GM23338 (cell line): ENCODE data around the gene ALDH3A2. TPM values are rescaled to one million over a fixed set of nuclear protein-coding genes. Genes with fewer than 3 reads are reported as not detected.
A peak's percentile ranks its signal among the peaks of the same experiment; 100 is the strongest.

Source experiments
- ATAC-seq: fragments of 200-7000 bp; cut with Tn5 transposase; 3 replicates; pipeline ENCODE4 v1.9.1; 2020
- DNase-seq: peaks from one replicate; pipeline ENCODE4 v3.0.0-alpha.2; 2015; ENCODE audit warnings: low spot score
- H2AFZ ChIP-seq: fragments of 200-600 bp; sonication (generic); 2 replicates; pipeline ENCODE4 v1.8.0; 2016; ENCODE audit warnings: antibody characterized with exemption, mild to moderate bottlenecking, moderate library complexity
- H3F3A ChIP-seq: fragments of 200-600 bp; sonication (generic); replicated peaks from 2 replicates; pipeline ENCODE4 v1.8.0; 2017; ENCODE audit warnings: antibody characterized with exemption, mixed run types, low read depth
- H3K27ac ChIP-seq: fragments of 200-600 bp; sonication (generic); 2 replicates; pipeline ENCODE4 v1.6.1; 2016; ENCODE audit warnings: low read depth
- H3K27me3 ChIP-seq: fragments of 200-600 bp; sonication (generic); 2 replicates; pipeline ENCODE4 v1.8.0; 2016; ENCODE audit warnings: mild to moderate bottlenecking, mixed run types, moderate library complexity; ENCODE audit not compliant: insufficient read depth
- H3K36me3 ChIP-seq: fragments of 200-600 bp; sonication (generic); 2 replicates; pipeline ENCODE4 v1.8.0; 2016; ENCODE audit warnings: mild to moderate bottlenecking; ENCODE audit not compliant: insufficient read depth
- H3K4me1 ChIP-seq: fragments of 200-600 bp; sonication (generic); 2 replicates; pipeline ENCODE4 v1.8.0; 2016; ENCODE audit warnings: mild to moderate bottlenecking, moderate library complexity; ENCODE audit not compliant: insufficient read depth
- H3K4me2 ChIP-seq: fragments of 200-600 bp; sonication (generic); 2 replicates; pipeline ENCODE4 v1.7.1; 2017; ENCODE audit warnings: mixed run types
- H3K4me3 ChIP-seq: fragments of 200-600 bp; sonication (generic); 2 replicates; pipeline ENCODE4 v1.6.1; 2016; ENCODE audit warnings: mixed run types
- H3K79me2 ChIP-seq: fragments of 200-600 bp; sonication (generic); replicated peaks from 2 replicates; pipeline ENCODE4 v1.8.0; 2017; ENCODE audit warnings: mild to moderate bottlenecking; ENCODE audit not compliant: insufficient read depth
- H3K9me2 ChIP-seq: fragments of 200-600 bp; sonication (generic); 2 replicates; pipeline ENCODE4 v1.8.0; 2017; ENCODE audit not compliant: insufficient read depth
- H4K20me1 ChIP-seq: fragments of 200-600 bp; sonication (generic); replicated peaks from 2 replicates; pipeline ENCODE4 v1.8.0; 2017; ENCODE audit warnings: mild to moderate bottlenecking; ENCODE audit not compliant: insufficient read depth
- H3K27ac Mint-ChIP-seq: 2 replicates; pipeline ENCODE4 v1.8.0; 2020; ENCODE audit warnings: inconsistent platforms, mild to moderate bottlenecking, moderate library complexity, mixed read lengths
- H3K27me3 Mint-ChIP-seq: 3 replicates; pipeline ENCODE4 v1.8.0; 2022; ENCODE audit warnings: low read depth, mild to moderate bottlenecking, moderate library complexity, mixed read lengths, inconsistent platforms; ENCODE audit not compliant: insufficient read depth, poor library complexity
- H3K36me3 Mint-ChIP-seq: 3 replicates; pipeline ENCODE4 v1.8.0; 2021; ENCODE audit warnings: low read depth, mild to moderate bottlenecking, inconsistent platforms, moderate library complexity, mixed read lengths
- H3K4me1 Mint-ChIP-seq: 3 replicates; pipeline ENCODE4 v1.8.0; 2020; ENCODE audit warnings: mild to moderate bottlenecking, inconsistent platforms, mixed read lengths
- H3K4me3 Mint-ChIP-seq: 3 replicates; pipeline ENCODE4 v1.8.0; 2021; ENCODE audit warnings: moderate library complexity, mild to moderate bottlenecking, inconsistent platforms, mixed read lengths
- H3K9me3 Mint-ChIP-seq: 3 replicates; pipeline ENCODE4 v1.8.0; 2020; ENCODE audit warnings: moderate library complexity, mild to moderate bottlenecking, inconsistent platforms, mixed read lengths
- CREB1 ChIP-seq: fragments of 250-450 bp; sonication (Bioruptor Pico); IDR thresholded peaks from 2 replicates; pipeline ENCODE4 v1.5.0; 2020; ENCODE audit warnings: low read depth, mild to moderate bottlenecking, moderate library complexity
- CTCF ChIP-seq, 2 experiments: fragments of 200-600 bp in 1 of 2; sonication (generic) in 1 of 2; conservative IDR thresholded peaks; 2 replicates each; pipeline versions ENCODE4 v1.5.1 to v1.6.1; 2016 to 2017; ENCODE audit warnings: antibody characterized with exemption in 2 of 2, low read depth in 2 of 2, mild to moderate bottlenecking in 2 of 2, moderate library complexity in 1 of 2
- ETS1 ChIP-seq: IDR thresholded peaks from 2 replicates; pipeline ENCODE4 v1.6.1; 2016; ENCODE audit warnings: antibody characterized with exemption
- EZH2phosphoT487 ChIP-seq: fragments of 200-600 bp; sonication (generic); IDR thresholded peaks from one replicate; pipeline ENCODE4 v1.8.1; 2018; ENCODE audit warnings: antibody characterized with exemption; ENCODE audit not compliant: unreplicated experiment
- JUNB ChIP-seq: IDR thresholded peaks from one replicate; pipeline ENCODE4 v1.6.1; 2016; ENCODE audit warnings: antibody characterized with exemption; ENCODE audit not compliant: unreplicated experiment
- NANOG ChIP-seq: IDR thresholded peaks from 2 replicates; pipeline ENCODE4 v1.6.1; 2016; ENCODE audit warnings: antibody characterized with exemption, borderline replicate concordance
- POLR2AphosphoS5 ChIP-seq: IDR thresholded peaks from 2 replicates; pipeline ENCODE4 v1.6.1; 2016; ENCODE audit warnings: antibody characterized with exemption, low read depth
- STAT1 ChIP-seq: IDR thresholded peaks from one replicate; pipeline ENCODE4 v1.6.1; 2016; ENCODE audit warnings: antibody characterized with exemption; ENCODE audit not compliant: unreplicated experiment
- ZNF331 ChIP-seq: fragments of 250-450 bp; sonication (Bioruptor Pico); IDR thresholded peaks from 2 replicates; pipeline ENCODE4 v1.5.0; 2020; ENCODE audit warnings: low read depth, mild to moderate bottlenecking, moderate library complexity
- ZNF462 ChIP-seq: fragments of 250-450 bp; sonication (Bioruptor Pico); IDR thresholded peaks from 2 replicates; pipeline ENCODE4 v1.5.0; 2020; ENCODE audit warnings: mild to moderate bottlenecking, moderate library complexity
- long read RNA-seq: library from polyadenylated mRNA; unstranded; transcript quantifications from one replicate; pipeline ENCODE4 v2.0.0, GENCODE V29; 2020; ENCODE audit not compliant: unreplicated experiment
- polyA plus RNA-seq: library from polyadenylated mRNA; unstranded; fragments of >200 nt; fragmentation: Nextera tagmentation; extraction: Ambion mirVana; gene quantifications from 2 replicates; pipeline ENCODE4 v1.2.1, GENCODE V29; 2016
- total RNA-seq: library from RNA; depleted of rRNA; stranded (reverse); fragments of >200 nt; shearing (Covaris generic); gene quantifications from 2 replicates; pipeline ENCODE4 v1.2.3, GENCODE V29; 2014; rRNA removed

ALDH3A2 gene
- total RNA-seq (130 and 159 TPM in 2 replicates), polyA plus RNA-seq (31.3 TPM in 2 replicates)
- long read RNA-seq, transcript ALDH3A2-203 (11 exons, 3,640 nt): minor isoform, 5 of 46 reads
- long read RNA-seq, transcript ALDH3A2-201 (10 exons, 3,928 nt): major isoform, 32 of 46 reads
- long read RNA-seq, partial matches to known transcripts: 2 of 46 reads
- long read RNA-seq, other reads (novel, unspliced or antisense): 3 of 46 reads

GRCh38 chr17:19648475-19649273 is at the start of gene ALDH3A2:
Gene ALDH3A2 (plus strand): TSS chr17:19648751. CDS start chr17:19648972, 221 bp downstream.
- no peaks in the 10 kb centered on the region for H3K9me2 ChIP-seq
- Mint-ChIP-seq H3K27ac (peak within 1 kb of the TSS; percentile 88), H3K4me3 (peak within 1 kb of the TSS; percentile 91), H3K4me1 (peaks cover 43% of the 10 kb centered on the region), H3K9me3 (peaks cover 14% of the 10 kb centered on the region), H3K27me3 (peaks cover 33% of the 10 kb centered on the region), H3K36me3 (peaks cover 32% of the 10 kb centered on the region)
- H3K4me3 ChIP-seq: peak within 1 kb of the TSS; percentile 76
- H2AFZ ChIP-seq: peak within 1 kb of the TSS; percentile 86
- peaks cover 30% of the 10 kb centered on the region for H3K4me1 ChIP-seq
- peaks cover 46% of the 10 kb centered on the region for H3K79me2 ChIP-seq
- DNase-seq (peak; percentile 92), ATAC-seq (peak; percentile 85)
- 0 out of 2 replicates have a peak within 1 kb of the TSS, but pooled peaks have one; percentile 40 for H3K27ac ChIP-seq
- peak; percentile 93 for TF ChIP-seq POLR2AphosphoS5
- TF ChIP-seq CTCF (conservative IDR thresholded peaks at IDR 0.05; ENCODE audit: low read depth in 2 of 2): no peak; a peak in 1 of 4 replicates
- H3K27me3 ChIP-seq: peaks cover 30% of the 10 kb centered on the region
- peak within 1 kb of the TSS; percentile 90 for H3K4me2 ChIP-seq
- peaks cover 6% of the 10 kb centered on the region for H4K20me1 ChIP-seq
- H3K36me3 ChIP-seq: peaks cover 12% of the 10 kb centered on the region; the same call in 1 of the 2 replicates
- H3F3A ChIP-seq: peaks cover 5% of the 10 kb centered on the region; the same call in 1 of the 2 replicates

- H3K4me1 ChIP-seq: no peaks in the 10 kb centered on the region
- H4K20me1 ChIP-seq: no peaks in the 10 kb centered on the region
- H3K27me3 Mint-ChIP-seq: peaks cover 5% of the 10 kb centered on the region
- no peaks in the 10 kb centered on the region for H3F3A ChIP-seq
- H3K9me2 ChIP-seq: no peaks in the 10 kb centered on the region
- H3K36me3 ChIP-seq: no peaks in the 10 kb centered on the region
- H2AFZ ChIP-seq: no peak overlapping the region
- H3K4me2 ChIP-seq: no peak overlapping the region
- peaks cover 4% of the 10 kb centered on the region; the same call in 1 of the 3 replicates for H3K4me1 Mint-ChIP-seq
- no peak overlapping the region for H3K27ac ChIP-seq
- ATAC-seq: no peak
- H3K4me3 ChIP-seq: no peak overlapping the region
- no peaks in the 10 kb centered on the region for H3K27me3 ChIP-seq
- no peaks in the 10 kb centered on the region for H3K9me3 Mint-ChIP-seq
- H3K4me3 Mint-ChIP-seq: no peak overlapping the region
- H3K36me3 Mint-ChIP-seq: no peaks in the 10 kb centered on the region
- no peak for DNase-seq
- H3K79me2 ChIP-seq: no peaks in the 10 kb centered on the region
- H3K27ac Mint-ChIP-seq: no peak overlapping the region
- TF ChIP-seq ETS1 (no peak), JUNB (no peak), EZH2phosphoT487 (no peak), NANOG (no peak), POLR2AphosphoS5 (no peak), CREB1 (CRISPR knock-in tag) (no peak), ZNF462 (CRISPR knock-in tag) (no peak), ZNF331 (CRISPR knock-in tag) (no peak), STAT1 (no peak)
These were observed 38.2 kb upstream of the ALDH3A2 start for GRCh38 chr17:19610311-19610710.
